H1 (cell line): Measurements from ENCODE around the gene ARID5A. TPM values are rescaled to one million over a fixed set of nuclear protein-coding genes. Genes with fewer than 3 reads are reported as not detected.

Source experiments
- CBX5 ChIP-seq: fragments of 300-800, 300-1000 bp; sonication (generic); IDR thresholded peaks from 2 replicates; pipeline ENCODE4 v1.7.1; 2016; ENCODE audit warnings: antibody characterized with exemption, low read length, low read depth
- CTBP2 ChIP-seq: IDR thresholded peaks from 2 replicates; pipeline ENCODE4 v1.7.0; 2011; ENCODE audit warnings: borderline replicate concordance, mild to moderate bottlenecking, moderate library complexity, mixed read lengths, low read length; ENCODE audit not compliant: insufficient read depth, insufficient read length
- POLR2A ChIP-seq, 2 experiments: IDR thresholded peaks; 1 replicate in 1 of 2; 2 replicates in 1 of 2; pipeline ENCODE4 v1.6.1; 2011; ENCODE audit warnings: low read depth in 2 of 2, low read length in 2 of 2, mild to moderate bottlenecking in 2 of 2; ENCODE audit errors: control extremely low read depth in 1 of 2
- RAD21 ChIP-seq, 2 experiments: IDR thresholded peaks in 1 of 2; conservative IDR thresholded peaks in 1 of 2; 2 replicates each; pipeline ENCODE4 v1.6.1; 2011; ENCODE audit warnings: low read depth in 2 of 2, low read length in 2 of 2, improper control_type of control experiment in 1 of 2, inconsistent platforms in 1 of 2, mild to moderate bottlenecking in 1 of 2, moderate library complexity in 1 of 2
- SIN3A ChIP-seq, 2 experiments: IDR thresholded peaks in 1 of 2; conservative IDR thresholded peaks in 1 of 2; 2 replicates each; pipeline ENCODE4 v1.6.1; 2011 to 2012; ENCODE audit warnings: low read length in 2 of 2, improper control_type of control experiment in 1 of 2, low read depth in 1 of 2, mild to moderate bottlenecking in 1 of 2
- TBP ChIP-seq: IDR thresholded peaks from 2 replicates; pipeline ENCODE4 v1.6.1; 2011; ENCODE audit warnings: low read depth, low read length, improper control_type of control experiment
- polyA plus RNA-seq, 7 experiments: library from polyadenylated mRNA; depleted of rRNA in 3 of 7; stranded (reverse) in 5 of 7; unstranded in 2 of 7; fragments of >200 nt in 5 of 7; fragments of 200-250 nt in 2 of 7; gene quantifications; 1 replicate in 5 of 7; 2 replicates in 1 of 7; 4 replicates in 1 of 7; pipeline versions ENCODE4 v1.2.1 to v1.2.3, GENCODE V29; 2011 to 2013; ENCODE audit warnings: missing spikeins in 2 of 7, mixed read lengths in 2 of 7
- total RNA-seq: library from RNA; stranded (reverse); fragmentation: NEBNext Ultra II Directional; extraction: Animal tissue kit (Norgen Biotek cat#: 25700); gene quantifications from 2 replicates; pipeline ENCODE4 v1.2.1, GENCODE V29; 2021

The ARID5A gene
- total and polyA plus RNA-seq, 2 of the 8 experiments (the other 6 are each of a cell fraction or from before 2014, with no cell fraction given), result 3.3 to 5.3 TPM

DNA sequence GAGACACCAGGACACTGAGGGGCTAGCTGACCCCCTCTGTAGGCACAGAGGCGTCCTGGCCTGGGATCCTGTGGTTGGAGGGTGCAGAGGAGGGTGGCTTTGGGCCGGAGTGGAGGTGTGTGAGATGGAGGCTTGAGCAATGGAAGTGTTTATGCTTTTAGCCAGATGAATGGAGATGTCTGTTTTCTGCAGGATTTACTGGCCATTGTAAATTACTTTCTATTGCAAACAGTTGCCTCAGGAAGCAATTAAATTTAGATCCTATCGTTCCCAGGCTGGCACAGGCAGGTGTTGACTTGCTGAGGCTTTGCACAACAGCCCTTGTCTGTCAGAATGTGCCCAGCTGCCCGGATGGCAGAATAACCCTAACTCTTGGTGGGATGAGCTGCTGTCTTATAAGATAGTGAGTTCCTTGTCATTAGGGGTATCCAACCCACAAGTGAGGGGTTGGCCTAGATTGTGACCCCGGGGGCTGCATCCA, 1.8 kb upstream of the ARID5A start (continued):
- TF ChIP-seq CTBP2 (no peak), SIN3A (conservative IDR thresholded peaks at IDR 0.05 in 1 of 2, IDR thresholded peaks at IDR 0.05 in 1 of 2; ENCODE audit: low read depth in 1 of 2, low read length in 2 of 2) (no peak), TBP (no peak), CBX5 (no peak), RAD21 (IDR thresholded peaks at IDR 0.05 in 1 of 2, conservative IDR thresholded peaks at IDR 0.05 in 1 of 2; ENCODE audit: low read depth in 2 of 2, low read length in 2 of 2) (no peak), POLR2A (IDR thresholded peaks at IDR 0.05; ENCODE audit: control extremely low read depth in 1 of 2, low read depth in 2 of 2, low read length in 2 of 2) (no peak)
